IMR-90 (cell line): Measurements from ENCODE around the gene EMCN. TPM values are rescaled to one million over a fixed set of nuclear protein-coding genes. Genes with fewer than 3 reads are reported as not detected.

Experiments
- ATAC-seq: fragments of 200-7000 bp; cut with Tn5 transposase; 2 replicates; pipeline ENCODE4 v1.9.1; 2020; ENCODE audit warnings: low read depth, mild to moderate bottlenecking, moderate library complexity
- BruUV-seq: library from RNA; stranded (reverse); fragments of 400-500 nt; replicated peaks from 2 replicates; lab custom pipeline; 2021; lab: Mats Ljungman, UMichigan
- CTCF ChIA-PET: fragments of 300-600 bp; formaldehyde crosslinking; extraction: SDS; loops from one replicate; lab custom pipeline; 2021; ENCODE audit warnings: antibody characterized with exemption; lab: Yijun Ruan, JAX
- POLR2A ChIA-PET: fragments of 300-600 bp; sonication (Branson Sonifier 250); formaldehyde crosslinking; loops from one replicate; lab custom pipeline; 2022; ENCODE audit warnings: antibody characterized with exemption; ENCODE audit not compliant: unreplicated experiment; lab: Charles Lee
- DNase-seq: peaks from one replicate; pipeline ENCODE4 v3.0.0; 2013
- H2AFZ ChIP-seq: replicated peaks from 2 replicates; pipeline ENCODE3; 2013; ENCODE audit warnings: low read length, mild to moderate bottlenecking; ENCODE audit not compliant: poor library complexity
- H2AK5ac ChIP-seq: 2 replicates; pipeline ENCODE4 v1.6.1; 2013; ENCODE audit warnings: low read depth, low read length, inconsistent platforms
- H2AK9ac ChIP-seq: replicated peaks from 2 replicates; pipeline ENCODE3; 2013; ENCODE audit warnings: mild to moderate bottlenecking, low read depth, low read length, moderate library complexity; ENCODE audit not compliant: poor library complexity
- H2BK120ac ChIP-seq: 2 replicates; pipeline ENCODE4 v1.6.1; 2013; ENCODE audit warnings: low read depth, low read length, inconsistent platforms
- H2BK15ac ChIP-seq: 3 replicates; pipeline ENCODE4 v1.6.1; 2013; ENCODE audit warnings: low read depth, low read length, inconsistent platforms
- H2BK20ac ChIP-seq: 2 replicates; pipeline ENCODE4 v1.6.1; 2013; ENCODE audit warnings: low read depth, mild to moderate bottlenecking, inconsistent platforms, low read length, moderate library complexity
- H2BK5ac ChIP-seq: 2 replicates; pipeline ENCODE4 v1.6.1; 2013; ENCODE audit warnings: mild to moderate bottlenecking, low read depth, low read length, inconsistent platforms; ENCODE audit not compliant: poor library complexity, severe bottlenecking
- H3K14ac ChIP-seq: replicated peaks from 2 replicates; pipeline ENCODE4 v1.6.1; 2013; ENCODE audit warnings: low read depth, low read length, inconsistent platforms
- H3K18ac ChIP-seq: 2 replicates; pipeline ENCODE4 v1.6.1; 2013; ENCODE audit warnings: low read depth, low read length, control low read depth
- H3K23ac ChIP-seq: 2 replicates; pipeline ENCODE4 v1.6.1; 2013; ENCODE audit warnings: low read depth, low read length, inconsistent platforms
- H3K27ac ChIP-seq: 2 replicates; pipeline ENCODE4 v1.5.1; 2013; ENCODE audit warnings: mild to moderate bottlenecking, control low read depth, low read length; ENCODE audit not compliant: insufficient read depth
- H3K27me3 ChIP-seq: 2 replicates; pipeline ENCODE4 v1.6.1; 2013; ENCODE audit warnings: low read length; ENCODE audit not compliant: control insufficient read depth, insufficient read depth
- H3K36me3 ChIP-seq: 2 replicates; pipeline ENCODE4 v1.6.1; 2013; ENCODE audit warnings: low read length, mixed read lengths; ENCODE audit not compliant: control insufficient read depth, insufficient read depth
- H3K4ac ChIP-seq: 2 replicates; pipeline ENCODE4 v1.6.1; 2013; ENCODE audit warnings: low read depth, low read length, inconsistent platforms
- H3K4me1 ChIP-seq: 2 replicates; pipeline ENCODE4 v1.6.1; 2013; ENCODE audit warnings: low read length, mixed read lengths; ENCODE audit not compliant: control insufficient read depth, insufficient read depth
- H3K4me2 ChIP-seq: 2 replicates; pipeline ENCODE4 v1.6.1; 2013; ENCODE audit warnings: low read depth, mild to moderate bottlenecking, control low read depth, low read length, moderate library complexity
- H3K4me3 ChIP-seq: 2 replicates; pipeline ENCODE4 v1.5.1; 2013; ENCODE audit warnings: low read depth, mild to moderate bottlenecking, control low read depth, low read length, moderate library complexity; ENCODE audit not compliant: insufficient read depth
- H3K56ac ChIP-seq: 2 replicates; pipeline ENCODE4 v1.6.1; 2013; ENCODE audit warnings: low read length, inconsistent platforms; ENCODE audit not compliant: insufficient read depth; ENCODE audit errors: extremely low read depth
- H3K79me1 ChIP-seq, 2 experiments: 2 replicates each; pipeline ENCODE4 v1.6.1; 2013; ENCODE audit warnings: low read length in 2 of 2, inconsistent platforms in 1 of 2, low read depth in 1 of 2
- H3K9ac ChIP-seq: 2 replicates; pipeline ENCODE4 v1.6.1; 2013; ENCODE audit warnings: low read depth, low read length, control low read depth
- H3K9me1 ChIP-seq: 2 replicates; pipeline ENCODE4 v1.6.1; 2013; ENCODE audit warnings: low read length, inconsistent platforms; ENCODE audit not compliant: insufficient read depth
- H3K9me3 ChIP-seq: 2 replicates; pipeline ENCODE4 v1.6.1; 2013; ENCODE audit warnings: low read length; ENCODE audit not compliant: control insufficient read depth, insufficient read depth
- H4K20me1 ChIP-seq: 2 replicates; pipeline ENCODE4 v1.6.1; 2013; ENCODE audit warnings: low read length, inconsistent platforms; ENCODE audit not compliant: insufficient read depth
- H4K5ac ChIP-seq: 2 replicates; pipeline ENCODE4 v1.6.1; 2013; ENCODE audit warnings: mild to moderate bottlenecking, low read depth, low read length, control low read depth
- H4K8ac ChIP-seq, 2 experiments: 2 replicates each; pipeline ENCODE4 v1.6.1; 2013; ENCODE audit warnings: low read depth in 2 of 2, low read length in 2 of 2, control low read depth in 1 of 2, inconsistent platforms in 1 of 2
- H4K91ac ChIP-seq: 2 replicates; pipeline ENCODE4 v1.6.1; 2013; ENCODE audit warnings: low read depth, low read length, inconsistent platforms; ENCODE audit not compliant: insufficient read depth
- FOS ChIP-seq: fragments of 150-350 bp; IDR thresholded peaks from 2 replicates; pipeline ENCODE4 v1.6.1; 2016; ENCODE audit warnings: low read depth, low read length
- MAFK ChIP-seq: IDR thresholded peaks from 2 replicates; pipeline ENCODE4 v1.6.1; 2012; ENCODE audit warnings: low read depth, low read length, improper control_type of control experiment
- RCOR1 ChIP-seq: IDR thresholded peaks from 2 replicates; pipeline ENCODE4 v1.6.1; 2012; ENCODE audit warnings: mild to moderate bottlenecking, low read length, improper control_type of control experiment; ENCODE audit not compliant: insufficient replicate concordance
- dilution Hi-C: fragments of 300-500 bp; cut with HindIII; formaldehyde crosslinking; loops from one replicate; pipeline ENCODE4 v1.14.3; 2018; ENCODE audit warnings: low sequenced_read_pairs; ENCODE audit not compliant: unreplicated experiment
- in situ Hi-C: fragments of 300-500 bp; cut with MboI; formaldehyde crosslinking; loops from 3 replicates; pipeline ENCODE4 v1.14.3; 2019; ENCODE audit warnings: low sequenced_read_pairs, inconsistent platforms, mixed read lengths
- intact Hi-C: fragments of 100-400 bp; cut with micrococcal nuclease; formaldehyde crosslinking; loops from 2 replicates; pipeline ENCODE4 v1.10.0; 2022
- polyA plus RNA-seq, 3 experiments: library from polyadenylated mRNA; depleted of rRNA; stranded (reverse); fragments of >200 nt; gene quantifications; 2 replicates each; pipeline ENCODE4 v1.2.3, GENCODE V29; 2012; ENCODE audit warnings: low replicate concordance in 1 of 3
- total RNA-seq: library from RNA; depleted of rRNA; stranded (reverse); fragments of >200 nt; gene quantifications from 2 replicates; pipeline ENCODE4 v1.2.3, GENCODE V29; 2012

EMCN gene
- total and polyA plus RNA-seq, 2 of the 4 experiments (the other 2 are of a cell fraction) = not detected

- ChIA-PET CTCF (no interaction called here), POLR2A (no interaction called here)
- H3K56ac ChIP-seq = no peak overlapping the region
- no peak overlapping the region for H4K5ac ChIP-seq
- H3K18ac ChIP-seq = no peak overlapping the region
- no peak overlapping the region for H2AK9ac ChIP-seq
- H3K4me2 ChIP-seq = peak overlapping the region; percentile 19; the same call in 1 of the 2 replicates
- ATAC-seq (peak; percentile 40), DNase-seq (peak; percentile 26)
- H3K9ac ChIP-seq = no peak overlapping the region
- no peaks in the 10 kb centered on the region for H3K9me1 ChIP-seq
- dilution Hi-C loops = no loop called here
- no peak overlapping the region for H2AFZ ChIP-seq
- no peaks in the 10 kb centered on the region for H3K4me1 ChIP-seq
- no peak overlapping the region for H3K14ac ChIP-seq
- no peaks in the 10 kb centered on the region for H3K36me3 ChIP-seq
- no peak overlapping the region for H2BK5ac ChIP-seq
- H3K4me3 ChIP-seq = no peak overlapping the region
- H3K9me3 ChIP-seq = peaks cover 4% of the 10 kb centered on the region
- no peak overlapping the region for H3K23ac ChIP-seq
- intact Hi-C loops = loop anchor here (10.0 kb wide), 1 partner anchor 499 kb away; no protein-coding TSS in a partner anchor
- no peaks in the 10 kb centered on the region for H3K79me1 ChIP-seq
- H2BK20ac ChIP-seq = no peak overlapping the region
- no peak overlapping the region for H4K91ac ChIP-seq
- H2AK5ac ChIP-seq = no peak overlapping the region
- H4K20me1 ChIP-seq = no peaks in the 10 kb centered on the region
- no peaks in the 10 kb centered on the region for H3K27me3 ChIP-seq
- TF ChIP-seq FOS (peak; percentile 57; the same call in 1 of the 2 replicates), RCOR1 (no peak), MAFK (0 out of 2 replicates have a peak, but pooled peaks have one; percentile 2)
- H4K8ac ChIP-seq = no peak overlapping the region
- in situ Hi-C loops = no loop called here
- no peak overlapping the region for H2BK120ac ChIP-seq
- no TSS peak for BruUV-seq
- H3K4ac ChIP-seq = no peak overlapping the region
- no peak overlapping the region for H3K27ac ChIP-seq
- no peak overlapping the region for H2BK15ac ChIP-seq
Observed at GRCh38 chr4:100493756-100494155, 24.1 kb downstream of the EMCN start.
